ENCODE measurements around the gene PIK3R5.
"Not testable (repeated sequence)": the region's sequence is repeated elsewhere in the genome, so short reads cannot be mapped to it uniquely, and the experiment has no call there.

Gene PIK3R5

GRCh38 chr17:8984225-8984624 is 18.7 kb upstream of the PIK3R5 start:
- not testable (repeated sequence) for DNase-seq

GRCh38 chr17:8981443-8981842 is 15.9 kb upstream of the PIK3R5 start:
- DNase-seq, result no peak

- no peak for DNase-seq
Observed at GRCh38 chr17:8979715-8980114, 14.2 kb upstream of the PIK3R5 start.

GRCh38 chr17:8976638-8977037 is 11.1 kb upstream of the PIK3R5 start:
- DNase-seq, result no peak

- DNase-seq, result no peak
Observed at GRCh38 chr17:8975091-8975725, 9.7 kb upstream of the PIK3R5 start.

GRCh38 chr17:8969901-8970300 is 4.4 kb upstream of the PIK3R5 start:
- no peak for DNase-seq

GRCh38 chr17:8968503-8968902 is 3.0 kb upstream of the PIK3R5 start:
- no peak for DNase-seq

GRCh38 chr17:8967861-8968260 is 2.4 kb upstream of the PIK3R5 start:
- DNase-seq, result no peak

- DNase-seq, result no peak
Observed at GRCh38 chr17:8966926-8967325, 1.4 kb upstream of the PIK3R5 start.

- no peak for DNase-seq
Observed at GRCh38 chr17:8964801-8965393, 610 bp downstream of the PIK3R5 start.

- DNase-seq, result no peak
Observed at GRCh38 chr17:8963647-8964258, 1.8 kb downstream of the PIK3R5 start.

GRCh38 chr17:8963014-8963413 is 2.5 kb downstream of the PIK3R5 start:
- DNase-seq, result no peak

- DNase-seq, result no peak
Observed at GRCh38 chr17:8961829-8962228, 3.7 kb downstream of the PIK3R5 start.

- no peak for DNase-seq
Observed at GRCh38 chr17:8960325-8961140, 5.0 kb downstream of the PIK3R5 start.

- DNase-seq, result no peak
Observed at GRCh38 chr17:8959312-8959918, 6.1 kb downstream of the PIK3R5 start.

GRCh38 chr17:8957721-8958120 is 7.8 kb downstream of the PIK3R5 start:
- DNase-seq, result no peak

GRCh38 chr17:8956465-8956902 is 9.0 kb downstream of the PIK3R5 start:
- DNase-seq, result no peak

- DNase-seq, result no peak
Observed at GRCh38 chr17:8955021-8955959, 10.2 kb downstream of the PIK3R5 start.

GRCh38 chr17:8954339-8954738 is 11.2 kb downstream of the PIK3R5 start:
- DNase-seq, result no peak

- DNase-seq, result no peak
Observed at GRCh38 chr17:8953156-8953885, 12.2 kb downstream of the PIK3R5 start.

GRCh38 chr17:8952191-8952590 is 13.3 kb downstream of the PIK3R5 start:
- DNase-seq, result no peak

Data from NCI-H446 (cell line).